Suppressor macrophage treated with lipopolysaccharide for 4 hours (primary cell): ENCODE results near the gene HPSE2.
"Not testable (repeated sequence)": the region's sequence is repeated elsewhere in the genome, so short reads cannot be mapped to it uniquely, and the experiment has no call there.

ENCODE experiments used
- DNase-seq: peaks from one replicate; pipeline ENCODE4 v3.0.0-alpha.2; 2020

The HPSE2 gene

DNA sequence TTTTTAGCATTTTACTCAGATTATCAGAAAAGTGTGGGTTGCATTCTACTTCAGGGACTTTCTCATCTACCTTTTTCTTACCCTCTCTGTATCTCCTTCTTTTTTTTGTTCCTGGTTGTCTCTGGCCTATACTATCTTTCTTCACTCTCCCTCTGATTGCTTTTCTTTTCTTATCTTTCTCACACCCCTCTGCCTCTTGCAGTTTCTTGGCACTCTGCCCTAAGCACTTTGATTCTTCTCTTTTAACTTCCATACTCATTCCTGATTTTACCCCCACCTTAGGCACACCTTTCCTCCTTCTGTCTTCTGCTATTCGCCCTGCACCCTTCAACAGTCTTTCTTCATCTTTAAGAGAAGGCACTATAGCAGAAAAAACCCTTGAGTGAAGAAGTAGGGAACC lies 696.1 kb downstream of the HPSE2 start:
- no peak for DNase-seq

DNA sequence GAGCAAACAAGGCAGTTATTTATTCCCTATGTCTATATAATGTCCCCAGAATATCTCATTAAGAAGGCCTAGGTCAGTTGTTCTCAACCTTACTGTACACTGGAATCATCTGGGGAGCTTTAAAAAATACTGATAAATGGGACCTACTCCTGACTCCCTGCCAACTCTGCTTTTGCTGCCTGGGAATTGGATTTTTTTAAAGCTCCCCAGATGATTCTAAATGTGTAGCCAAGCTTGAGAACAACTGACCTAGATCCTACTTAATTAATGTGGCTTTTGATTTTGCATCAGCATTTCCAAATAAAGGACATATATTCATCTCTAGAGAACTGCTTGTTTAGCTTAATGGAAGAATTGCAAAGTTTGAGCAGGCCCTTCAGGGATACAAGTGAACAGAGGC lies 697.2 kb downstream of the HPSE2 start:
- no peak for DNase-seq

DNA sequence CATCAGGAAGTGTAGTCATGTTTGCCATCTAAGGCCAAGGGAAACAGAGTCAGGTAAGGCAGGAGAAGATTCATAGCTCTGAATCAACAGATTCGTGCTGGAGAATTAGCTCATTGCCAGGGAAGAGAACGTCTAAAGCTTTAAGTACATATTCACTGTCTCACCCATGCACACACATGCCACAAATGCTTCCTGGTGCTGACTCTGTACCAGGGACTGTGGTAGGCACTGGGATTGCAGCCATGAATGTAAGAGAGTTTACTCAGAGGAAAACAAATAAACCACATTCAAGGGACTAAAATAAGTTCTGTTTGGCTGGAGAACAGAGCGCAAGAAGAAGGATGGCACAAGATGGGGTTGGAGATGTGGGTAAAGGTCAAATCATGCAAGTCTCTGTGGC lies 699.1 kb downstream of the HPSE2 start:
- DNase-seq = no peak

DNA sequence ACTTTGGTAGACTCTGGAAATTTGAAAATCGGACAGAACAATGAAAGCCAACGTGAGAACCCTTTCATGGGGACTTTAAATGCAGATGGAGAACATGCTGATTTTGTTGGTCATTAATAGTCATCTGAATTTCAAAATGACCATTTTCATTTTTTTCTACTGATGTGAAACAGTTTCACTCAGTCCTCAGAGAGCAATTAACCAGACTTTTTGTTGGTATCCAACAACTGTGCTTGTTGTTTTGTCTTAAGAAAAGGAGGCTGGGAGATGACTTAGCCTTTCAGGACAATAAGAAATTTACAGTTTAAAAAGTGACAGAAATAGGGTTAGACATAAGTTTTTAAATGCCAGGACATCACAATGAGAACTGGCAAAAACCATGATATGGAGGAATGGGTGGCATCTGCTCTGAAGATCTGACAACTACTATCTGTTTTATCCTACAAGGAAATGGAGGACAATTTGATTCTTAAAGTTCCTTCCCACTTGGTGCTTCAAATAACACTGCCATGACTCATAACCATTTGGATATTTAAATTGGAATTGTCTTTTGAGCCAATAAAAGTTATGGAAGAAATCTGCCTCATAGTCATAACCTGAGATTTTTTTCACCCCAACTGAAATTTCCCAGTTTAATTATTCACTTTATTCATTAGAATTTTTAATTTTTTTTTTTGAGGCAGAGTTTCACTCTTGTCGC lies 701.8 kb downstream of the HPSE2 start:
- no peak for DNase-seq

DNA sequence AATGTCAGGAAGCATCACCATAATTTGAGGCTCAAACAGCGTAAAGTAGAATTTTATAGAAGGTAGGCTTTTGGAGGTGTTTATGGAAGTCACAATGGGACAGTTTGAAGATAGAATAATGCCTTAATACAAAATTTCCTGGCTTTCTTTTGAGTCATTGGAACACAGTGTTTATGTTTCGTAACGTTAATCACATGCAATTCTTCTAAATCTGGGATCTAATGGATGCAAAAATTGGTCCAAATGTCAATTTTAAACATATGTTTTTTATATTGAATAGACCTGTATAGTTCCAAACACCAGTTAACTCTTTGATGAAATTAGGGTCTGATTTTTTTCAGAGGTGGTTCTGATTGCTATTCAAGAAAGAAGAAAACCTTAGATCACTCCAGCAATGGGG lies 702.4 kb downstream of the HPSE2 start:
- no peak for DNase-seq

- no peak for DNase-seq
These were observed 706.9 kb downstream of the HPSE2 start for GRCh38 chr10:98528805-98529183.

DNA sequence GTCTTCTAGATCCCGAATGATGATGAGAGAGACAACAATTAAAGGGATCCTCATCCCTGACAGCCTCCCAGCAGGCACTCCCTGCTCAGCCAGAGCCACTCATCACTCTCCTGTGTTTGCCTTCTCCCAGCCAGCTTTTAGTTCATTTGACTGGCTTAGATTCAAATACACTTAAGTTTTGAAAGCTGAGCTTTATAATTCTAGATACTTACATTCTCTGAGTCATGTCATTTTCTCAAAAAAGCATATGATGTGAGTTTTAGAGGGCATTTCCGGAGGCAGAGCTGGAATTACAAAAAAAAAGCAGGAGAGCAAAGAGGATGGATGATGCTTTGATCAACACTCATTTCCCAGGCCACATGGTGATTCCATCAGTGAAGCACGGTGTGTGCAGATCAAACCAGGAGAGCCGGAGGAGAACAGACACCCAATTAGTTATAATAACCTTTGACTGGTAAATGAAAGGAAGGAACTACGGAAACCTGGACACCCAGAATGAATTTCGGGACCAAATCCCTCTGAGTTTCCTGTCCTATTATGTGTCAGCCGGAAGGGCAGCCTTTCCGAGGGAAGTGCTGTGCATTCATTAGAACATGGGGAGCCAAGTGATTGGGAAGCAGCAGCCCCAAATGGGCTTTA lies 707.4 kb downstream of the HPSE2 start:
- DNase-seq = no peak

DNA sequence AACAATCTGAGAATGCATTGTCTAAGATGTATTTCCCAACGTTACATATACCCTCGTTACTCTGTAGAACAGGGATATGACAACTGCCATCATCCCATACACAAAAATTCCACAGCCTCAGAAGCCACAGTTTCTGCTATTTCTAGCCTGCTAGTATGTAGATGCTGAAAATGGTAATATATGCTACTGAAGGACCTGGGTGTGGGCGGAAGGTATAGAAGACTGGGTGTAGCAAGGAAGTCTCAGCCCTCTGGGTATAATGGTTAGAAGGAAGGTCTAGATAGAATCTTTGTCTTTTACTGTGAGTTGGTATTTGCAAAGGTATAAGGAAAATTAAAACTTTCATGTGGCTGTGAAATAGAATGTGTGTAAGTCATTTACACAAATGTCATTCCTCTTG lies 709.7 kb downstream of the HPSE2 start:
- no peak for DNase-seq

DNA sequence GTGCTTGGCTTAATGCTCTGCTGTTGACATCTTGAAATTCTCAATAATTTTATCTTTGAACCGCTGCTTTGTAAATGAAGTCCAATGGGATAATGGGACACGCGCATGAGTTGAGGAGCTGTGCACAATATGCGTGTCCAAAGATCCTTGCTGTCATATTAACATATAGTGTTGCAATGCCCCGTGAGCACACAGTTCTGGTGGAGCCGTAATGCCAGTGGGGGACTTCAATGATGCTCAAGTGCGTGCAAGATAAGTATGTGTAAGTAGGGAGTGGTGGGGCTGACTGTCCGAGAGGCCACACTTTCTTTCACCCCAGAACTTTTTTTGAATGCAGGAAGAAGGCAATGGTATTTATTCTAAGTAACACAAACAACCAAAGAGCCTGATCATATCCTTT lies 711.5 kb downstream of the HPSE2 start:
- DNase-seq = no peak

- no peak for DNase-seq
These were observed 715.8 kb downstream of the HPSE2 start for GRCh38 chr10:98519841-98520240.

GRCh38 chr10:98517672-98518071 lies 718.0 kb downstream of the HPSE2 start:
- DNase-seq = no peak

DNA sequence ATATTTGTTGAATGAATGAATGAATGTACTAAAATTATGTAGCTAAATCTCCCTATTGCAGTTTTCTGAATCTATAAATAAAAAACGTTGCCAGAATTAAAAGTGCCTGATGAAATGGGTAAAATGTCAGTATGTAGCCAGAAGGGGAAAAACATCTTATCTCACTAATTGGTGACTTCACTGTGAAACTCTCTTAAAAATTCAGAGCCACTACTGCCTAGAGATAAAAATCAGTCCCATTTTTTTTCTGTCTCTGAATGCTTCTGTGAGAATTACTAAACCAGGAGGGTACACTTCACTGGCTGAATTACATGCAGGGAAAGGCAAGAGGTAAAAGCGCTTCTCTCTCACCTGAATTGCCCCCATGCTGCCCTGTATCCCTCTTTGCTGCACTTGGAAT lies 719.3 kb downstream of the HPSE2 start:
- DNase-seq = no peak

- DNase-seq = no peak
These were observed 721.9 kb downstream of the HPSE2 start for GRCh38 chr10:98513704-98514103.

DNA sequence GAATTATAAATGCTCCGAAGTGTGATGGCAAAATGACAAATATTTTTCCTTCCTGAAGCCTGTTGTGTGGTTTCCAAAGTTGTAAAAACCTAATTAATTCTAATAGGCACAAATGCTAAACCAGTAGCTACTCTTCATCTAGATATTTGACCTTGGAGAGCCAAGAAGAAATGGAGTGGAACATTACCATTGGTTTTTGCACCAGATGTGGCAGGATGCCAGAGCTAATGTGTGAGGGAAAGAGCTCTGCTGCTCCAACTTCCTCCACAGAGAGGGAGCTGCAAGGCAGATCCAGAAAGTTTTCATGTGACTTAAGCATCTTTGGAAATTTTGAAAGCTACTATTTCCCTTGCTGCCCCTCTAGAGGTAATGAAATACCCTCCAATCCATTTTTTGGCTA lies 723.8 kb downstream of the HPSE2 start:
- no peak for DNase-seq

DNA sequence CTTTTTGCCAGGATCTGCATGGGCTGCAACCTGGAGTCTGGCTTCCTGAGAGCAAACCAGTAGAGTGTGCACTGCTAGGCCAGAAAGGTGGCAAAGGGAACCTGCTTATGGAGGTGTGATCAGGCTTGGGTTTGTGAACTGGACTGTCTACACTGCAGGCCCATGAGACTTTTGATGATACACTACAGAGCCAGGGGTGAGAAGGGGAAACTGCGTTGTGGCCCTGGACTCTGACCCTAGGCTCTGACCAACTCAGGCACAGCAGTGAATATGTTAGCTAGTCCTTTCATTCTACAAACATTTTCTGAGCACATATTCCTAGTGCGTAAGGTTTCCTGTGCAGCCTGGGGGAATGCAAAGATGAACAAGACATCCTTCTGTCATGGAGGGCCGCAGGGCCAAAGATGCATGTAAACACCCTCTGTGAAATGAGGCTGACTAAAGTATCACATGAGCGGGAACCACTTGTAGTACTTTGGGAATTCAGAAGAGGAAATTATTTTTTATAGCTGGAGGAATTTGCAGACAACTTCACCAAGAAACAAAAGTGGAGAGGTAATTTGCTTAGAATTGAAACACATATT lies 725.1 kb downstream of the HPSE2 start:
- no peak for DNase-seq

- DNase-seq = no peak
These were observed 725.9 kb downstream of the HPSE2 start for GRCh38 chr10:98509745-98510144.

DNA sequence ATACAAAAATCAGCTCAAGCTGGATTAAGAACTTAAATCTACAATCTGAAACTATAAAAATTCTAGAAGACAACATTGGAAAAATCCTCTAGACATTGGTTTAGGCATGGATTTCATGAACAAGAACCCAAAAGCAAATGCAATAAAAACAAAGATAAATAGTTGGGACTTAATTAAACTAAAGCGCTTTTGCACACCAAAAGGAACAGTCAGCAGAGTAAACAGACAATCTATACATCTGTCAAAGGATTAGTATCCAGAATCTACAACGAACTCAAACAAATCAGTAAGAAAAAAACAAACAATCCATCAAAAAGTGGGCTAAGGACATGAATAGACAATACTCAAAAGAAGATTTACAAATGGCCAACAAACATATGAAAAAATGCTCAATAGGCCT lies 733.1 kb downstream of the HPSE2 start:
- DNase-seq = not testable (repeated sequence)

DNA sequence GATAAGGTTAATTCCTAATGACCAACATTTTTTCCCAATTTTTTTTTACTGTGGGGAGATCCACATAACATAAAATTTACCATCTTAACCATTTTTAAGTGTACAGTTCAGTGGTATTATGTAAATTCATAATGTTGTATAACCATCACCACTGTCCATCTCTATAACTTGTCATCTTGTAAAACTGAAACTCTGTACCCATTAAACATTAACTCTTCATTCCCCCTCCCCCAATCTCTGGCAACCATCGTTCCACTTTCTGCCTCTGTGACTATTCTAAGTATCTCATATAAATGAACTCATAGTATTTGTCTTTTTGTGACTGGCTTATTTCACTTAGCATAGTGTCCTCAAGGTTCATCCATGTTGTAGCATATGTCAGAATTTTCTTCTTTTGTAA lies 742.9 kb downstream of the HPSE2 start:
- DNase-seq = no peak

DNA sequence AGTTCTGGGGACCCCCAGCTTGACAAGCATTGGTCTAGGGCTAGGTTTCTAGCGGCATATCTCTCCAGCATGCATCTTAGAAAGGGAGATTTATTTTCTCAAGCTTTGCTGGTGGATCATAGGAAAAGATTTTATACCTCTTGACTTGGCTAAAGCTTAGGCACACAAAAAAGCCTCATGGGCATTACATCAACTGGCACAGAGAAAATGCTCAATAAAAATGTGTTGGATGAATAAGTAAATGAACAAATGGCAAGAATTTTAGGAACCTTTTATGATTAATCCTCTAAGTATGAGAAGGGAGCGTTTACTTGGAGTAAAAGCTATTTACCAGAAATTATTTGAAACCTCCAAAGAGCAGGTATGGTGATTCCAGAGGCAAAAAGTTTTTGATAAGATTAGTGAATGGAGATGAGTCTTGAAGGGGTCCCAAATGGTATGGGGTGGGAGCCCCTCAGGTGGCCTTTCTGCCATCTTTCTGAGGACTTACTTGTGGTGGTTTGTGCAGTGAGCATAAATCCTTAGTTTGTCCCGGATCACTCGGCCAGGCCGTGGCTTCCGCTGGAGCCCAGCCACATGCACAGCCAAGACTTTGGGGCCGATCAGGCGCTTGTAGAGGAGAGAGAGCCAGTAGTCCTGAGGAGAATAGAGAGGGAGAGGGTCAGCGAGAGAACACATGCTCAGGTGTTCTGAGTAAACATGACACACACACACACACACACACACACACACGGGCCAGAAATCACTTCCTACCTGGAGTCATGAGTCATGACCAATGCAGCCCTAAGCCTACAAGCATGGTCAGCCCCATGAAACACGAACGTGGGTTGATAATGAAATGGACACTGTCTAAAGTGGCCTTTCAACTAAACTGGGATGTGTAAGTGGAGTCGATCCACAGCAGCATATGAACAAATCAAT lies 745.8 kb downstream of the HPSE2 start:
- DNase-seq = no peak

DNA sequence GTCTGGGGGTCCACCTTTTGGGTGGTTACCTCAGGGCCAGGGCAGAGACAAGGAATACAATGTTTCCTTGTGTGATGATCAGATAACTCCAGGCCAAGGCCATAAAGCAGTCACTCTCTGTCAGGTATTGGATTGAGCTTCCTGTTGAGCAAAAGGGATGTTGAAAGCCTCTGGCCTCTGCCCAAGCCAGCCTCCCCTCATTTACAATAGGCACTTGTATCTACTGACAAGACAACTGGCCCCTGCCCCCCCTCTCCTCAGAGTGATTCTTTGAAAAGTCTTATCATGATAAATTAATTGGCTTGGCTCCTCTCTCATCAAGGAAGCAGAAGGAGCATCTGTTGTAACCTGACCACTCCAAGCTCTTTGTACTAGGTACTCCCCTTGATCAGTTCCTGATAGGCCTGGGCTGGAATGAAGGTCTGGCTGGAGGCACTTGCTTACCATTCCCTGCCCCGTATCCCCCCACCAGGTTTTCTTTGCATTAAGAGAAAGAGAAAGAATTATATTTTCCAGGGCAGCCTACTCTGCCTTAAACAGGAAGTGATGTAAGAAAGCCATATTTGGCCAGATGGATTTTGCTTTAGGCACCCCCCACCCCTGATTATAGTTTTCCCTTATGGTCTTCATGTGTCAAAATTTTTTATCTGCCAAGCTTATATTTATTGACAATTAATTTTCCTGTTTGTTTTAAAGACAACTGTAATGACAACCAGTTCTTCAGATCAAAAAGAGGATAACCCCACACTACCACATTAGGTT lies 746.8 kb downstream of the HPSE2 start:
- no peak for DNase-seq

- DNase-seq = no peak
These were observed 748.0 kb downstream of the HPSE2 start for GRCh38 chr10:98487649-98488048.

DNA sequence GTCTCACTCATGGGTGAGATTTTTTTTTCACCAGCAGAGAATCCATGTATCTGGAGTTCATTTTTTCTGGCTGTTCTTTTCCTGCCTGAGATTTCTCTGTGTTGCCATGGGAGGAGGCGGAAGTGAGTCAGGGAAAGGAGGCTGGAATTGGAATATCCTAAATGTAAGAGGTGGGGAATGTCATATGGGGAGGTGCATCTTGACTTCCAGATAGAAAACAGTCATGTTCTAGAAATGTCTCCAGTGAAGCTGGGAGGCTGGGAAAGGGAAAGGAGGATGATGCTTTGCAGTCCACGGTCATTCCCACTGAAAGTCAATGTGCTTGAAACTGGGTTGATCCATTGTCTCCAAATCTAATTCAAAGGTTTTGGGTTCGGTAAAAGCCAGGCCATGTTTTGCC lies 749.2 kb downstream of the HPSE2 start:
- DNase-seq = no peak

DNA sequence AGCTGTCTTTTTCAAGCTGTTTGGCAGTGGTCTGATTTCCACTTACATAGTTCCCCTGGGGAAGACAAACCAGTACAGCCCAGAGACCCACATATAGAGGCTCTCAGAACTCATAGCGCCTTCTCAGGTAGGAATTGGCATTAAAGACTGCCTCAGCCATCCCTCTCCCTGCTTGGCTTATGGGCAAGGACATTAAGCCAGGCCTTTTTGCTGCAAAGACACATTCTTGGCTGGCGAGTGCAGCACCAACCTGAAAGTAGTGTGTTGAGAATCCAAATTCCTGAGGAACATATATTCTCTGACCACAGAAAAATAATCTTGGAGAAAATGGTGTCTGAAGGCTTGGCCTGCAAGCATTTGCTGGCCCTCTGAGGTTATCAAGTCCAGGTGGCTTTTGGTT lies 749.7 kb downstream of the HPSE2 start:
- DNase-seq = no peak
